DMS53 treated with DMSO at 0.1 percent for 48 hours (cell line): Measurements from ENCODE around the gene MTX2.
"Not testable (repeated sequence)": the region's sequence is repeated elsewhere in the genome, so short reads cannot be mapped to it uniquely, and the experiment has no call there.

ENCODE experiments used
- DNase-seq: peaks from one replicate; lab custom pipeline; 2025; ENCODE audit not compliant: unreplicated experiment; lab: John Stamatoyannopoulos, UW

Gene MTX2

GRCh38 chr2:176373155-176373554 lies 103.9 kb downstream of the MTX2 start:
- DNase-seq, result not testable (repeated sequence)

- no peak for DNase-seq
Observed at GRCh38 chr2:176378323-176378722, 109.1 kb downstream of the MTX2 start.

- DNase-seq, result no peak
Observed at GRCh38 chr2:176380341-176380740, 111.1 kb downstream of the MTX2 start.

DNA sequence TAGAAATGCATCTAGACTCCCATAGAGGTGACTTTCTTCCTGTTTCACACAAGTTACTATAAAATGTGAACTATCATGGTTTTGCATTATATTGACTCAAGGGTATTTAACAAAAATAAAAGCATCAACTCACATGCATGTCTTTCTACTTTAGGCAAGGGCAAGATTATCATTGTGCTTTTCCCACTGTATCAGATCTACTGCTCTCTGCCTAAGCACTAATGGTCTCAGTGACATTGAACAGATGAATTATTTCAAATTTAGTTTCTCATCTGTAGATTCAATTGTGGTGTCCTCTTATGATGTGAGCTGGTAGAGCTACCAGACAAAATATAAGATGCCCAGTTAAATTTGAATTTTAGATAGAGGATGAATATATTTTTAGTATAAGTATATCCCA lies 113.9 kb downstream of the MTX2 start:
- DNase-seq, result no peak

DNA sequence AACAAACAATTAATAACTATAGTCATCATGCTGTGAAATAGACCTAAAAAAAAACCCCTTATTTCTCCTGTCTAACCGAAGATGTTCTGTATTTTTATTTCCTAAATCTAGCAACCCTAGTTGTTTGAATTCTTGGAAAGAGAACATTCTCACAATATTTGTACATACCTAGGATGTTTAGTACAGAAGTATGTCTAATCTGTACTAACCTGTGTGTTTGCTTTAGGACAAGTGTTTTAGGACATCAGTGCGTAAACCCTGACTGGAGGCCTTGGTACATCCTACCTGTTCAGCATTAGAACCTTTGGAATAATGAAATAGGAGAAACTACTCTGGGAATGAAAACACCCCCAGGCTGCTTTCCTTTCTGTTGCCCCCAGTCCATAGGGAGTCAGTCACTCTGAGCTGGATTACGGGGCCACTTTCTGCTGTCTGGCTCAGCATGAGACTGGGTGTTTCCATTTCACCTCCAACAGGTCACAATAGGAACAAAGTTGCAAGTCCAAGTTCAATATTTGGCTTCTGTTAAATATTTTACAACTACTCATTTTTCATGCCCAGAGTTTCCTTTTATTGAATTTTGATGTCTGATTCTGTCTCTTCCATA lies 114.7 kb downstream of the MTX2 start:
- DNase-seq, result no peak

GRCh38 chr2:176385219-176385759 lies 116.0 kb downstream of the MTX2 start:
- no peak for DNase-seq

GRCh38 chr2:176385838-176386237 lies 116.6 kb downstream of the MTX2 start:
- DNase-seq, result no peak
